ENCODE data around the gene GSTO2.

Gene GSTO2

DNA sequence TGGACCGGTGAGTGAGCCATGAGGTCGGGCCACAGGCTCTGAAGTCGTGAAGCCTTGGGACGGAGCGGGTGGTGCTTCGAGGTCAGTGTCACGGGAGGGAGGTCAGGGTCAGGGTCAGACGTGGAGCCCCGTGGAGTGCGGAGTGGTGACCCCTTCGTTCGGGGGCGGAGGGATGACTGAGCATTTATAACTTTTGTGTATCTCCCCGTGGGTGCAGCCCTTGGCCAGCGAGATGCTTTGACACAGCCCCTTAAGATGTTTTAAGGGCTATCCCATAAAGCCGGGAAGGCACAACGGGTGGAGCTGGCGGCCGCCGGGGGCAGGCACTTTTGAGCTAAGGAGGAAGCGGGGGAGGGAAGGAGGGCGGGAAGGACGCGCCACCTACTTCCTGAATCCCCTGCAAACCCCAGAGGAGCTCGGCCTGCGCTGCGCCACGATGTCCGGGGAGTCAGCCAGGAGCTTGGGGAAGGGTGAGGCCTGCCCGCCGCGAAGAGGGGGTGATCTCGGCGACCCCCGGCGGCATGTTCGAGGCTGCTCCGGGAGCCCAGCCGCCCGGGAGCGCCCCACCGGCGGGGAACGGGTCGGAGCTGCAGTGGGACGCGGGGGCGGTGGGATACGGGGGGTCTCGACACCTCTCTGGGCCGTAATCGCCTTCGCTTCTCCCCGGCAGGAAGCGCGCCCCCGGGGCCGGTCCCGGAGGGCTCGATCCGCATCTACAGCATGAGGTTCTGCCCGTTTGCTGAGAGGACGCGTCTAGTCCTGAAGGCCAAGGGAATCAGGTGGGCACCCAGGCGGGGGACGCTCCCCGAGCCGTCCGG is 14.3 kb upstream of the GSTO2 start, which contains the start of gene GSTO1:
GSTO1 (plus strand) TSS at position 400 of the 818 bp plus-strand sequence; CDS start at position 437, 37 bp downstream.
- H3K27me3 ChIP-seq (ENCODE audit: control insufficient read depth, insufficient read depth, low read length), result no peaks in the 10 kb centered on the region
- peaks cover 29% of the 10 kb centered on the region for H3K4me1 ChIP-seq
- H3K9me3 ChIP-seq (ENCODE audit: control insufficient read depth, low read length), result no peaks in the 10 kb centered on the region
- H3K27ac ChIP-seq, result peak within 1 kb of the TSS; percentile 90
- peak within 1 kb of the TSS; percentile 83 for H3K4me3 ChIP-seq (ENCODE audit: low read depth, low read length)
- H3K36me3 ChIP-seq (ENCODE audit: control insufficient read depth, insufficient read depth, low read length), result no peaks in the 10 kb centered on the region
- TF ChIP-seq CTCF (IDR thresholded peaks at IDR 0.05), result peak; percentile 5
- peak within 1 kb of the TSS; percentile 98 for H2AFZ ChIP-seq
- peaks cover 6% of the 10 kb centered on the region for H3K79me2 ChIP-seq
- peak within 1 kb of the TSS; percentile 94 for H3K9ac ChIP-seq
- H3K4me2 ChIP-seq (ENCODE audit: low read length), result peak within 1 kb of the TSS; percentile 85

- Histone ChIP-seq H3K4me2 (ENCODE audit: low read length) (peak overlapping the region; percentile 85), H3K27ac (peak overlapping the region; percentile 90), H3K79me2 (peaks cover 6% of the 10 kb centered on the region), H3K4me3 (ENCODE audit: low read depth, low read length) (peak overlapping the region; percentile 83), H3K4me1 (peaks cover 37% of the 10 kb centered on the region), H3K9ac (peak overlapping the region; percentile 94), H2AFZ (peak overlapping the region; percentile 98), H3K27me3 (ENCODE audit: control insufficient read depth, insufficient read depth, low read length) (no peaks in the 10 kb centered on the region), H3K36me3 (ENCODE audit: control insufficient read depth, insufficient read depth, low read length) (no peaks in the 10 kb centered on the region), H3K9me3 (ENCODE audit: control insufficient read depth, low read length) (no peaks in the 10 kb centered on the region)
- TF ChIP-seq CTCF (IDR thresholded peaks at IDR 0.05), result no peak
These were observed 13.5 kb upstream of the GSTO2 start for GRCh38 chr10:104255311-104255981.

DNA sequence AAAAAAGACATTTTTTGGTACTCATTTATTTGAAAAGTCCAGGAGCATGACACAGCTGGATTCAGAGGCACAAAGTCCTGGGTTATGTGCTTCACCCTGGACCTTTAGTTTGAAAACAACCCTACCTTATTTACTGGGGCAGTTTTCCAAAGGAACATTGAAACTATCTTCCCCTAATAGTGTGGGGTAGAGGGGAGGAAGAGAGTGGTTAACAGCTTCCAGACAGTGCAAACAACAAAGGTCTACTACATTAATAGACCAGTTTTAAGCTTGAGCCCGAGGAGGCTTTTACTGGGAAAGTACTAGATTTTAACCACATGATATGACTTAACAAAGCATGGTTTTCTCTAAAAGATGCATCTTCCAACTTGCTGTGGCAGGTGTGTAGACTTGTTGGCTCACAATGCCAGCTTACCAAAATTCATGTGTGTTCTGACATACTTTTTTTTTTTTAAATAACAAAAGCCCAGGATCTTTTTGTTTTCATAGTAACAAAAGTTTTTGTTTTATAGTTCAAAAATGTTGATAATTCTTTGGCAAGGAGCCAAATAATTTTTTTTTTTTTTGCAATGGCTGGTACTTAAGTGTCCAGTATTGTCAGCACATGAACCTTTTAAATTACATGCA is 12.5 kb upstream of the GSTO2 start:
- no peaks in the 10 kb centered on the region for H3K9me3 ChIP-seq (ENCODE audit: control insufficient read depth, low read length)
- TF ChIP-seq CTCF (IDR thresholded peaks at IDR 0.05), result no peak
- peak overlapping the region; percentile 85 for H3K4me2 ChIP-seq (ENCODE audit: low read length)
- no peaks in the 10 kb centered on the region for H3K27me3 ChIP-seq (ENCODE audit: control insufficient read depth, insufficient read depth, low read length)
- H3K4me1 ChIP-seq, result peaks cover 37% of the 10 kb centered on the region
- peak overlapping the region; percentile 83 for H3K4me3 ChIP-seq (ENCODE audit: low read depth, low read length)
- no peak overlapping the region for H3K9ac ChIP-seq
- peak overlapping the region; percentile 90 for H3K27ac ChIP-seq
- H3K36me3 ChIP-seq (ENCODE audit: control insufficient read depth, insufficient read depth, low read length), result no peaks in the 10 kb centered on the region
- H2AFZ ChIP-seq, result no peak overlapping the region
- H3K79me2 ChIP-seq, result peaks cover 6% of the 10 kb centered on the region

GRCh38 chr10:104257235-104257634 is 11.7 kb upstream of the GSTO2 start:
- Histone ChIP-seq H2AFZ (no peak overlapping the region), H3K27ac (peak overlapping the region; percentile 48), H3K4me3 (ENCODE audit: low read depth, low read length) (no peak overlapping the region), H3K9me3 (ENCODE audit: control insufficient read depth, low read length) (no peaks in the 10 kb centered on the region), H3K9ac (no peak overlapping the region), H3K4me1 (peaks cover 37% of the 10 kb centered on the region), H3K79me2 (peaks cover 14% of the 10 kb centered on the region), H3K36me3 (ENCODE audit: control insufficient read depth, insufficient read depth, low read length) (no peaks in the 10 kb centered on the region), H3K27me3 (ENCODE audit: control insufficient read depth, insufficient read depth, low read length) (no peaks in the 10 kb centered on the region), H3K4me2 (ENCODE audit: low read length) (no peak overlapping the region)
- no peak for TF ChIP-seq CTCF (IDR thresholded peaks at IDR 0.05)
